Mesenchymal stem cell (in vitro differentiated cells and primary cell): ENCODE measurements around the gene PPIL3.

Experiments
- DNase-seq: peaks from one replicate; pipeline ENCODE4 v3.0.0-alpha.2; 2013
- H2AFZ ChIP-seq: one replicate; pipeline ENCODE4 v1.6.1; 2013; ENCODE audit warnings: low read depth, mild to moderate bottlenecking, control low read depth, inconsistent platforms, low read length, moderate library complexity
- H2AK5ac ChIP-seq: 2 replicates; pipeline ENCODE4 v1.6.1; 2013; ENCODE audit warnings: low read length, moderate library complexity, mild to moderate bottlenecking, inconsistent platforms; ENCODE audit not compliant: severe bottlenecking
- H2BK120ac ChIP-seq: one replicate; pipeline ENCODE4 v1.6.1; 2013; ENCODE audit warnings: low read depth, mild to moderate bottlenecking, inconsistent platforms, low read length, moderate library complexity
- H2BK12ac ChIP-seq, 2 experiments: one replicate each; pipeline ENCODE4 v1.6.1; 2013; ENCODE audit warnings: inconsistent platforms in 2 of 2, low read length in 2 of 2, mild to moderate bottlenecking in 2 of 2, moderate library complexity in 2 of 2, control low read depth in 1 of 2
- H2BK15ac ChIP-seq: one replicate; pipeline ENCODE4 v1.6.1; 2013; ENCODE audit warnings: mild to moderate bottlenecking, low read depth, inconsistent platforms; ENCODE audit not compliant: poor library complexity, severe bottlenecking
- H2BK5ac ChIP-seq: 2 replicates; pipeline ENCODE4 v1.6.1; 2013; ENCODE audit warnings: low read depth, mild to moderate bottlenecking, low read length, control low read depth, inconsistent platforms; ENCODE audit not compliant: poor library complexity, severe bottlenecking
- H3K14ac ChIP-seq, 2 experiments: one replicate each; pipeline ENCODE4 v1.6.1; 2013; ENCODE audit warnings: inconsistent platforms in 2 of 2, low read length in 2 of 2, control low read depth in 1 of 2, mild to moderate bottlenecking in 1 of 2, moderate library complexity in 1 of 2
- H3K18ac ChIP-seq, 2 experiments: one replicate each; pipeline ENCODE4 v1.6.1; 2013; ENCODE audit warnings: inconsistent platforms in 2 of 2, low read length in 2 of 2, control low read depth in 1 of 2, low read depth in 1 of 2, mild to moderate bottlenecking in 1 of 2
- H3K23ac ChIP-seq, 2 experiments: one replicate each; pipeline ENCODE4 v1.6.1; 2013; ENCODE audit warnings: inconsistent platforms in 2 of 2, low read length in 2 of 2, mild to moderate bottlenecking in 2 of 2, moderate library complexity in 2 of 2, control low read depth in 1 of 2
- H3K27ac ChIP-seq: 2 replicates; pipeline ENCODE4 v1.5.1; 2013; ENCODE audit warnings: mild to moderate bottlenecking, moderate library complexity, low read length, control low read depth, inconsistent platforms; ENCODE audit not compliant: poor library complexity, severe bottlenecking
- H3K27me3 ChIP-seq, 2 experiments: 2 replicates each; pipeline versions ENCODE4 v1.6.1 to v1.7.0; 2013; ENCODE audit warnings: low read length in 2 of 2, mild to moderate bottlenecking in 2 of 2, moderate library complexity in 2 of 2, control low read depth in 1 of 2, inconsistent platforms in 1 of 2; ENCODE audit not compliant: control insufficient read depth in 1 of 2, insufficient read depth in 1 of 2
- H3K36me3 ChIP-seq, 2 experiments: 2 replicates each; pipeline versions ENCODE4 v1.6.1 to v1.7.0; 2013; ENCODE audit warnings: low read length in 2 of 2, control low read depth in 1 of 2, inconsistent platforms in 1 of 2, low read depth in 1 of 2, mild to moderate bottlenecking in 1 of 2; ENCODE audit not compliant: insufficient read depth in 2 of 2, control insufficient read depth in 1 of 2
- H3K4ac ChIP-seq, 2 experiments: one replicate each; pipeline ENCODE4 v1.6.1; 2013; ENCODE audit warnings: inconsistent platforms in 2 of 2, low read length in 2 of 2, mild to moderate bottlenecking in 2 of 2, moderate library complexity in 2 of 2, control low read depth in 1 of 2, low read depth in 1 of 2
- H3K4me1 ChIP-seq: 2 replicates; pipeline ENCODE4 v1.6.1; 2013; ENCODE audit warnings: low read depth, low read length, control low read depth; ENCODE audit not compliant: control insufficient read depth, insufficient read depth
- H3K4me2 ChIP-seq: 2 replicates; pipeline ENCODE4 v1.6.1; 2013; ENCODE audit warnings: low read length, mild to moderate bottlenecking, inconsistent platforms; ENCODE audit not compliant: poor library complexity, severe bottlenecking
- H3K4me3 ChIP-seq, 2 experiments: 2 replicates each; pipeline versions ENCODE4 v1.5.1 to v1.7.0; 2013; ENCODE audit warnings: low read length in 2 of 2, mild to moderate bottlenecking in 2 of 2, control low read depth in 1 of 2, low read depth in 1 of 2; ENCODE audit not compliant: insufficient read depth in 1 of 2
- H3K79me1 ChIP-seq: replicated peaks from 2 replicates; pipeline ENCODE4 v1.6.1; 2013; ENCODE audit warnings: mild to moderate bottlenecking, control low read depth, low read length, inconsistent platforms; ENCODE audit not compliant: poor library complexity, severe bottlenecking
- H3K9ac ChIP-seq: 2 replicates; pipeline ENCODE4 v1.7.0; 2013; ENCODE audit warnings: mild to moderate bottlenecking, low read length, moderate library complexity
- H3K9me3 ChIP-seq: 2 replicates; pipeline ENCODE4 v1.7.0; 2013; ENCODE audit warnings: mild to moderate bottlenecking, low read length; ENCODE audit not compliant: control insufficient read depth
- H4K8ac ChIP-seq: one replicate; pipeline ENCODE4 v1.6.1; 2013; ENCODE audit warnings: inconsistent platforms, mild to moderate bottlenecking, low read length, moderate library complexity
- H4K91ac ChIP-seq: one replicate; pipeline ENCODE4 v1.6.1; 2013; ENCODE audit warnings: mild to moderate bottlenecking, low read length, inconsistent platforms
- WGBS: methylation state at CpG from one replicate; pipeline ENCODE4 v1.1.7; 2013; ENCODE audit warnings: mixed read lengths; 5-methylcytosine and 5-hydroxymethylcytosine counted together

Gene PPIL3

GRCh38 chr2:200829258-200829655 is 59.6 kb downstream of the PPIL3 start:
- Histone ChIP-seq H3K18ac (no peak overlapping the region), H3K9ac (no peak overlapping the region), H3K4me1 (no peaks in the 10 kb centered on the region), H2BK12ac (no peak overlapping the region), H4K8ac (no peak overlapping the region), H3K9me3 (no peaks in the 10 kb centered on the region), H3K4me3 (no peak overlapping the region), H3K4ac (no peak overlapping the region), H3K4me2 (no peak overlapping the region), H2BK15ac (no peak overlapping the region), H4K91ac (no peak overlapping the region), H2BK120ac (no peak overlapping the region), H2AFZ (no peak overlapping the region), H3K36me3 (peaks cover 0 to 20% of the 10 kb centered on the region in 2 experiments), H3K27ac (no peak overlapping the region), H3K14ac (no peak overlapping the region), H3K79me1 (no peaks in the 10 kb centered on the region), H2BK5ac (no peak overlapping the region), H3K23ac (no peak overlapping the region), H3K27me3 (no peaks in the 10 kb centered on the region), H2AK5ac (no peak overlapping the region)
- 97% methylated on average over 2 of the region's 2 CpGs for WGBS
- DNase-seq = no peak

GRCh38 chr2:200828572-200829257 is 60.2 kb downstream of the PPIL3 start:
- Histone ChIP-seq H2BK120ac (no peak overlapping the region), H3K27ac (no peak overlapping the region), H3K4me1 (no peaks in the 10 kb centered on the region), H2BK12ac (no peak overlapping the region), H3K9ac (no peak overlapping the region), H4K91ac (no peak overlapping the region), H2AK5ac (no peak overlapping the region), H2BK5ac (no peak overlapping the region), H3K9me3 (no peaks in the 10 kb centered on the region), H3K4ac (no peak overlapping the region), H4K8ac (no peak overlapping the region), H3K27me3 (no peaks in the 10 kb centered on the region), H3K36me3 (peaks cover 0 to 25% of the 10 kb centered on the region in 2 experiments), H2AFZ (no peak overlapping the region), H3K79me1 (no peaks in the 10 kb centered on the region), H3K4me2 (no peak overlapping the region), H3K23ac (no peak overlapping the region), H3K18ac (no peak overlapping the region), H3K14ac (no peak overlapping the region), H3K4me3 (no peak overlapping the region), H2BK15ac (no peak overlapping the region)
- 97% methylated on average over 9 of the region's 9 CpGs for WGBS
- DNase-seq = no peak

GRCh38 chr2:200828104-200828503 is 60.8 kb downstream of the PPIL3 start:
- Histone ChIP-seq H3K36me3 (peaks cover 0 to 27% of the 10 kb centered on the region in 2 experiments), H4K91ac (no peak overlapping the region), H3K4me1 (no peaks in the 10 kb centered on the region), H3K18ac (no peak overlapping the region), H2BK15ac (no peak overlapping the region), H3K9me3 (no peaks in the 10 kb centered on the region), H3K4me2 (no peak overlapping the region), H2AFZ (no peak overlapping the region), H3K79me1 (no peaks in the 10 kb centered on the region), H3K27me3 (no peaks in the 10 kb centered on the region), H3K23ac (no peak overlapping the region), H4K8ac (no peak overlapping the region), H2AK5ac (no peak overlapping the region), H3K14ac (no peak overlapping the region), H3K4me3 (no peak overlapping the region), H3K9ac (no peak overlapping the region), H2BK5ac (no peak overlapping the region), H2BK120ac (no peak overlapping the region), H3K4ac (no peak overlapping the region), H3K27ac (no peak overlapping the region), H2BK12ac (no peak overlapping the region)
- 88% methylated on average over 2 of the region's 2 CpGs for WGBS
- no peak for DNase-seq

GRCh38 chr2:200821686-200822245 is 67.1 kb downstream of the PPIL3 start:
- H3K27ac ChIP-seq = no peak overlapping the region
- no peak overlapping the region for H4K91ac ChIP-seq
- H3K4me3 ChIP-seq = no peak overlapping the region
- no peak overlapping the region for H3K18ac ChIP-seq
- no peak overlapping the region for H2BK5ac ChIP-seq
- DNase-seq = no peak
- H3K23ac ChIP-seq = no peak overlapping the region
- H3K9ac ChIP-seq = no peak overlapping the region
- peaks cover 8% of the 10 kb centered on the region for H3K79me1 ChIP-seq
- no peaks in the 10 kb centered on the region for H3K4me1 ChIP-seq
- H2BK12ac ChIP-seq = no peak overlapping the region
- H2AK5ac ChIP-seq = no peak overlapping the region
- H3K4me2 ChIP-seq = no peak overlapping the region
- H2AFZ ChIP-seq = no peak overlapping the region
- peaks cover 19 to 80% of the 10 kb centered on the region in 2 experiments for H3K36me3 ChIP-seq
- H3K14ac ChIP-seq = no peak overlapping the region
- no peak overlapping the region for H2BK15ac ChIP-seq
- H3K9me3 ChIP-seq = no peaks in the 10 kb centered on the region
- no peaks in the 10 kb centered on the region for H3K27me3 ChIP-seq
- H2BK120ac ChIP-seq = no peak overlapping the region
- 97% methylated on average over 5 of the region's 6 CpGs for WGBS
- H4K8ac ChIP-seq = no peak overlapping the region
- H3K4ac ChIP-seq = no peak overlapping the region
